GM18520 (cell line): ENCODE data around the gene ST3GAL6.

ENCODE experiments used
- ATAC-seq: cut with Tn5 transposase; IDR thresholded peaks from one replicate; pipeline ENCODE4 v1.9.1; 2021; ENCODE audit not compliant: unreplicated experiment

Gene ST3GAL6

GRCh38 chr3:98763076-98763475 is at the start of gene ST3GAL6:
TSS of gene ST3GAL6 (plus strand) at chr3:98763340. CDS start at chr3:98768441, 5,101 bp downstream.
- no peak for ATAC-seq

DNA sequence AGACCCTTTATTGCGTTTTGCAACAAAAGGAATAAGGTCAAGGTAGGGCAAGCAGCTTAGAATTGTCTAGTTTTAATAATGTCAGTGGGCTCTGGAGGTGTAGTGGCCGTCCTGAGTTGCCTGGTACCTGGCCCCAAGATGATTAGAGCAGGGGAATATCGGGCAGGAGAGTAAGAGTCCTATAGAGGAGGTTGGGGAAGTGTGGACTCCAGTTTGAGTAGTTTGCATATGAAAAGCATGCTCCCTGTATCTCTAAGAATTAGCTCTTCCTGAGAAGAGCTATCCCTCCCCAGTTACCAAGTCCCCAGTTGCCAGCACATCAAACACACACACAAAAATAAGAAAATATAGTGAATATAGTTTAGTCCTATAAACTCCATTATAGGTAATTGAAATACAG is 49.2 kb upstream of the ST3GAL6 start:
- ATAC-seq = no peak

DNA sequence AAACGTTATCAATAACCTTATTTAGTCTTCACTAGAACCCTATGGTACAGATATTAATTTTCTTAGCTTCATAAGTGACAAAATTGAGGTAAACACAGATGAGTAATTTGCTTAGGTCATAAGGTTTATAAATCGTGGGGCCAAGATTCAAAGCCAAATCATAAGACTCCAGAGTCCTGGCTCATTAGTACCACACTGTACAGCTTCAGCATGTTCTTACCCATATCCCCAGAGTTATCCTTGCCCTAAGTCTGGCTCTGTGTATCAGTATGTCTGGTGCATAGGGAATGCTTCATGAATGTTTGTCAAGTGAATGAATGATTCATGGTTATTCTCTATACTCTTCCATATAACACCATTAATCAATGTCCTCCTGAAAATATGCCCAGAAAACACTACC is 45.6 kb upstream of the ST3GAL6 start:
- no peak for ATAC-seq

GRCh38 chr3:98718730-98719129 is 44.4 kb upstream of the ST3GAL6 start:
- ATAC-seq = no peak

DNA sequence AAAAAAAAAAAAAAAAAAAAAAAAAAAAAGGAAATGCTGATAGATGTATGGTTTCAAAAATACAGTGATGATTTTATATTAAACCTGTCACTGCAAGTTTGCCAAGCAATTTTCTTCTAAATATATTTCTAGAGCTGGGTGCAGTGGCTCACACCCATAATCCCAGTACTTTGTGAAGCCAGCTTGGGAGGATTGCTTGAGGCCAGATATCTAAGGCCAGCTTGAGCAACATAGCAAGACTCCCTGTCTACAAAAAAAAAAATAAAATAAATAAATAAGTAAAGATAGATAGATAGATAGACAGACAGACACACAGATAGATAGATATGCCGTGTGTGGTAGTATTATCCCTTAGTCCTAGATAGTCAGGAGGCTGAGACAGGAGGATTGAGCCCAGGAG is 41.4 kb upstream of the ST3GAL6 start:
- ATAC-seq = no peak

DNA sequence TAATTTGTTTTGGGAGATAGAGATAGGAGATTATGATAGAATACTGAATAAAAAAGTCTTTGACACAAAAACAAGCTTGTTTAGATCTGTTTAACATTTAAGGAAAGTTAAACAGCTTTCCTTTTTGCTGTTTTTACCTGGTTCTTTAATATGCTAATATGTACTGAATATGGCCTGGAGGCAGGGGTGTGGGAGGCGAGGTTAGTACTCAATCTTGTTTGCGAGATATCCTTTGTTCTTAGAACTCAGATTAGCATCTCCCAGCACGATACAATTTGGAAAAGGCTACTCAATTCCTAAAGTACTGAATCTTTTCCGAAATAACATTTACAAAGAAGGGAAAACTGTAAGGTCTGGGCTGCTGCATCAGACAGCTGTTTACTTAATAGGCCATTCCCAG is 40.8 kb upstream of the ST3GAL6 start:
- no peak for ATAC-seq

- ATAC-seq = no peak
These were observed 37.8 kb upstream of the ST3GAL6 start for GRCh38 chr3:98725352-98725751.

DNA sequence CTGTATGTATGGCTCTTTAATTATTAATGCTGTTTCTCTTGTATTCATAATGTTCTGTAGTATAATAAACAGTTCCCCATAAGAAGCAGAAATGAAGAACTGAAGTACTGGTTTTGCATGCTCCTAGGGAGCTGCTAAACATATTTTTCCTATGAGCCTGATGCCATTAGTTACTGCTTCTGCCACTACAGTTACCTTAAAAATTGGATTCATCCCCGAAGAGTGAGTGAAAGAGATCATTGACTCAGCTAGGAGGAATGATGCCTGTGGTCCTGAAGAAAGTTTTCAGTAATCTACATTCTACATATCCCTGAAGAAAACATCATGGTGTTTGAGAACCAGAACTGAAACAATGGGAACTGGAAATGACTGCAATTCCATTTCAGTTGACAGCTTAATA is 37.1 kb upstream of the ST3GAL6 start:
- no peak for ATAC-seq

- no peak for ATAC-seq
These were observed 35.5 kb upstream of the ST3GAL6 start for GRCh38 chr3:98727638-98728037.

- ATAC-seq = no peak
These were observed 34.5 kb upstream of the ST3GAL6 start for GRCh38 chr3:98728672-98729071.

- peak; percentile 49 for ATAC-seq
These were observed 32.8 kb upstream of the ST3GAL6 start for GRCh38 chr3:98730338-98730737.

DNA sequence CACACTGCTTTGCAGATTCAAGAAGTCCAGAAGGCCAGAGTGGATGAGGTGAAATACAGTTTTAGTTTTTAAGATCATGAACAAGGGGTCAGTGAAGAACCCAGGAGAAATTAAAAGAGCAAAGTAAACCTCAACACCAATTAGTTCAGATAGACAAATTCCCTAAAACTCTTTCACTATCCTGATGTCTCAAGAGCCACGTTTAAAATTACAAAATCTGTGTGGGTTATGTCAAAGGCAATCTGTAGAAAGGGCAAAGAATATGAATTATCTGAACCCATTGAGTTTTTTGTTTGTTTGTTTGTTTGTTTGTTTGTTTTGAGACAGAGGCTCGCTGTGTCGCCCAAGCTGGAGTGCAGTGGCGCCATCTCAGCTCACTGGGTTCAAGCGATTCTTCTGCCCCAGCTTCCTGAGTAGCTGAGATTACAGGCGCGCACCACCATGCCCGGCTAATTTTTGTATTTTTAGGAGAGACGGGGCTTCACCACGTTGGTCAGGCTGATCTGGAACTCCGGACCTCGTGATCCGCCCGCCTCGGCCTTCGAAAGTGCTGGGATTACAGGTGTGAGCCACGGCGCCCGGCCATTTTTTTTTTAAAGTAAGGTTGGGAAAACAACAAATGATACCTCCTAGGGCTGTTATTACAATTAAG is 32.1 kb upstream of the ST3GAL6 start:
- ATAC-seq = no peak

DNA sequence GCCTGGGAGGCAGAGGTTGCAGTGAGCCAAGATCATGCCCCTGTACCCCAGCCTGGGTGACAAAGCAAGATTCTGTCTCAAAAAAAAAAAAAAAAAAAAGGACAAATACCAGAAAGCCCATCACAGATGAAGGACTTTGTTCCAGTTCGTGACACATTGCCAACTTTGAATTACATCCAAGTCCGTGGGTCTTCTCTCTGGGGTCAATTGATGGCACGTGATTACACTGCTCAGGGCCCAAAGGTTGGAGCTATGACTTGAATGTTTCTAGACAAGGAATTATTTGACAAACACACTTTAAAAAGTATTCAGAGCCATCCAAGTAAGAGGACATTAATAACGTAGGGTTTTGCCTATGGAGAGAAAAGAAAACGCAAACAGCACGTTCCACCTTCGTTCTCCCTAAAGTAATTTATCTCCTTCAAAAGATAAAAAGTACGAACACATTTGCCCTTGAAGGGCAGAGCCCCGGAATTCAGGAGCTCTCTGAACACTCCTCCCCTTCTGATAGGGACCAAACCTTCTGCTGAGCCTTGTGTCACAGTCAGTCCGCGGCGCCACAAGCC is 31.3 kb upstream of the ST3GAL6 start:
- ATAC-seq = no peak

DNA sequence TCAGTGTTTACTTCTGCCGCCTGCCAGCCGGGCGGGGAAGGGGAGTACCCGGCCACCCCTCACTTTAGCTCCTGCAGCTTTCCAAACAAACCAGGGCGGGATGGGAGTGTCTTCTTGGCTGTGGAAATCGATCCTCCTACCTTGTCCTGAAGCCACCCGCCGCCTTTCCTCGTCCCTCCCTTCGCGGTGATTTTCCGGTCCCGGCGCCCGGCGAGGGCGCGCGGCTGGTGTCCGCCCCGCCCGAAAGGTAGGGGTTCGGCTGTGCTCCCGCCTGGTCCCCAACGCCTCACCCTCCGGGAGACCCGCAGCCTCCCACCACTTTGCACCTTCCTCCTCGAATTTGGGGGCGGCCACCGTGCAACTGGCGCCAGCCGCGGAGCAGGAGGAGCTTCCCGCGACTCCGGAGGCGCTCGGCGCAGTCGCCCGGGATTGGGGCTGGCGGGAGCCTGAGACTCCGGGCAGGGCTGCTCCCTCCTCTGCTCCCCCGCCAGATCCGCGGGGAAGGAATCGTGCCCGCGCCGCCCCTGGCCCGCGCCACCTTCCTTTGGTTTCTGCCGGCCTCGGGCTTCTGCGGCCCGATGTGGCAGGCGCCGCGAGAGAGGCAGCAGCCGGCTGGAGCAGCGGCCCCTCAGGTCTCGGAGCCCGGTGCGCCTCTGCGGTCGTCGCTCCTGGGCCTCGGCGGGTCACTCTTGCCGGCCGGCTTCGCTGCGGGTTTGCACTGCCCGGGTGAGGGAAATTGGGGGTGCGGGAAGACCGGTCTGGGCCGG is 30.7 kb upstream of the ST3GAL6 start:
- ATAC-seq = no peak

GRCh38 chr3:98733053-98733811 is 29.9 kb upstream of the ST3GAL6 start:
- ATAC-seq = no peak

GRCh38 chr3:98733812-98734281 is 29.3 kb upstream of the ST3GAL6 start:
- no peak for ATAC-seq

GRCh38 chr3:98734306-98734705 is 28.8 kb upstream of the ST3GAL6 start:
- no peak for ATAC-seq

- no peak for ATAC-seq
These were observed 28.4 kb upstream of the ST3GAL6 start for GRCh38 chr3:98734735-98735134.

- no peak for ATAC-seq
These were observed 27.8 kb upstream of the ST3GAL6 start for GRCh38 chr3:98735296-98735695.

DNA sequence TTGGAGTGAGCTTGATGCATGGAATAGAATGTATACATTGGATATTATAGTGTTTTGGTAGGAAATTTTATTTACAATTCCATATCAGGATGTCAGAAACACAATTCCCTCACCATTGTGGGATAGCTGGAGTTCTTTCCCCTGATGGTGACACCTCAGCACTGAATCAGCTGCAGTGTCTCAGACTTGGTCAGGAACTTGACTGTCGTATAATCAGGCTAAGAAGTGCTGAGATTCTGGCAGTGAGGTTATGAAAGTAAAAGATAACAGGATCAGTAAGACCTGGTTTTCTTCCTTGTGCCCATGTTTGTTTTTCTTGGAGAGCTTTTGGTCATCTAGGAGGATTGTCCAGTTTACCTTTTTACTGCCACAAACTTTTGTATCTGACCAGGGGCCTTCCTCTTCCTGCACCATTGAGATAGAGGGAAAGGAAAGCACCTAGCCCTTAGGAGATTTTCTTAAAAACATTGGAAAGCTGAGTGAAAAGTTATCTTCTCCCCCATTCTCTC is 27.3 kb upstream of the ST3GAL6 start:
- no peak for ATAC-seq

- ATAC-seq = no peak
These were observed 25.8 kb upstream of the ST3GAL6 start for GRCh38 chr3:98737301-98737700.
